OCI-LY1 (cell line): Measurements from ENCODE around the gene SORBS2.

Source experiments
- CTCF ChIP-seq: fragments of 200-600 bp; sonication (generic), shearing (Covaris generic); IDR thresholded peaks from 2 replicates; pipeline ENCODE4 v1.5.1; 2017; ENCODE audit warnings: mild to moderate bottlenecking, antibody characterized with exemption, low read length, moderate library complexity, mixed read lengths
- EZH2 ChIP-seq: fragments of 200-600 bp; sonication (generic), shearing (Covaris generic); IDR thresholded peaks from 2 replicates; pipeline ENCODE4 v1.8.0; 2017; ENCODE audit warnings: borderline replicate concordance, mixed run types, mild to moderate bottlenecking, antibody characterized with exemption, low read length, moderate library complexity, mixed read lengths

GRCh38 chr4:185737489-185738037 is 74.4 kb downstream of the SORBS2 start:
- TF ChIP-seq CTCF: no peak
- TF ChIP-seq EZH2: no peak
